ENCODE data around the gene CD34. TPM values are rescaled to one million over a fixed set of nuclear protein-coding genes. Genes with fewer than 3 reads are reported as not detected.

The CD34 gene
- total RNA-seq, 1 experiment from 2014 or later = 0.35 TPM

DNA sequence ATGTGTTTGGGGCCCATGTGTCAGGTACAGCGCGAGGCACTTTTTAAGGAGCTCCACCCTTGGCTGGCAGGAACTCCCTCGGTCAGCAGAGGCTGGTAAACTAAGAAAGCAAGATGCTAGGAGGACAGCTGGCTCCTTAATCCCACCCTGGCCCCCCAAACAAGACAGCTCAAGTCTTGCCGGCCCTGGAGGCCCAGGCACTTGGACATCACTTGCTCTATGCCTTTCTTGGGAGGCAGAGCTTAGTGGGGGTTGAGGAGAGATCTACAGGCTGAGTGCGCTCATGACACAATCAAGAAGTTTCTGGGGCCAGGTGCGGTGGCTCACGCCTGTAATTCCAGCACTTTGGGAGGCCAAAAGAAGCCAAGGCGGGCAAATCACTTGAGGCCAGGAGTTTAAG is 78.1 kb downstream of the CD34 start:
- H3K4me2 ChIP-seq (ENCODE audit: insufficient read depth, insufficient read length, low read length) = no peak overlapping the region
- H3K4ac ChIP-seq (ENCODE audit: low read depth, low read length) = no peak overlapping the region
- H2AK5ac ChIP-seq (ENCODE audit: insufficient read length, low read length) = no peak overlapping the region
- no peak overlapping the region for H3K23ac ChIP-seq (ENCODE audit: insufficient read length, low read depth, low read length)
- no peak overlapping the region for H4K8ac ChIP-seq (replicated peaks; ENCODE audit: insufficient read length, low read depth, low read length)
- no peaks in the 10 kb centered on the region for H3K9me3 Mint-ChIP-seq
- no peak overlapping the region for H3K56ac ChIP-seq (ENCODE audit: insufficient read length, low read depth, low read length)
- H3K27ac ChIP-seq (ENCODE audit: insufficient read length, low read depth, low read length) = no peak overlapping the region
- H4K91ac ChIP-seq (ENCODE audit: insufficient read length, low read depth, low read length) = no peak overlapping the region
- no peaks in the 10 kb centered on the region for H3K36me3 Mint-ChIP-seq (ENCODE audit: insufficient read depth in 1 of 3, low read depth in 3 of 3)
- H3K23me2 ChIP-seq (ENCODE audit: insufficient read length, low read depth, low read length, poor library complexity, severe bottlenecking) = peaks cover 2% of the 10 kb centered on the region
- no peak overlapping the region for H4K5ac ChIP-seq (ENCODE audit: insufficient read length, low read depth, low read length)
- no peaks in the 10 kb centered on the region for H3K79me1 ChIP-seq (ENCODE audit: insufficient read depth, low read depth, low read length, poor library complexity, severe bottlenecking)
- no peak overlapping the region for H2BK15ac ChIP-seq (ENCODE audit: low read depth, low read length)
- H2BK5ac ChIP-seq (ENCODE audit: insufficient read length, low read length) = no peak overlapping the region
- no peaks in the 10 kb centered on the region for H3K79me2 ChIP-seq (ENCODE audit: insufficient read depth, low read length)
- no peaks in the 10 kb centered on the region for H4K20me1 ChIP-seq (ENCODE audit: control insufficient read depth, insufficient read depth, insufficient read length)
- no peak overlapping the region for H2BK20ac ChIP-seq (ENCODE audit: low read depth, low read length, poor library complexity, severe bottlenecking)
- H3K4me1 ChIP-seq (ENCODE audit: insufficient read depth, low read length) = no peaks in the 10 kb centered on the region
- no peak for DNase-seq
- H3K4me1 Mint-ChIP-seq = peaks cover 3 to 10% of the 10 kb centered on the region in 2 experiments; a peak in 3 of 4 replicates
- H3K9ac ChIP-seq (ENCODE audit: extremely low read depth, insufficient read length, low read length) = no peak overlapping the region
- no peak overlapping the region for H2BK12ac ChIP-seq (ENCODE audit: insufficient read length, low read depth, low read length)
- H3K27me3 Mint-ChIP-seq (ENCODE audit: low read depth) = no peaks in the 10 kb centered on the region
- no CpG with 5 or more reads among the region's 8 CpGs for WGBS (ENCODE audit: extremely low coverage, insufficient read length, low lambda C conversion rate)
- no peaks in the 10 kb centered on the region; the same call in 1 of the 2 replicates for H3K27me3 ChIP-seq (ENCODE audit: insufficient read depth, low read length)
- no peak overlapping the region; the same call in 1 of the 2 replicates for H3K14ac ChIP-seq (ENCODE audit: insufficient read depth, low read length)
- no peaks in the 10 kb centered on the region for H3K9me3 ChIP-seq (ENCODE audit: control insufficient read depth, low read depth, low read length)
- no peak overlapping the region for H3K18ac ChIP-seq (ENCODE audit: insufficient read length, low read depth, low read length)
- H3T11ph ChIP-seq (ENCODE audit: low read length) = no peak overlapping the region
- TF ChIP-seq, protein P1, sequence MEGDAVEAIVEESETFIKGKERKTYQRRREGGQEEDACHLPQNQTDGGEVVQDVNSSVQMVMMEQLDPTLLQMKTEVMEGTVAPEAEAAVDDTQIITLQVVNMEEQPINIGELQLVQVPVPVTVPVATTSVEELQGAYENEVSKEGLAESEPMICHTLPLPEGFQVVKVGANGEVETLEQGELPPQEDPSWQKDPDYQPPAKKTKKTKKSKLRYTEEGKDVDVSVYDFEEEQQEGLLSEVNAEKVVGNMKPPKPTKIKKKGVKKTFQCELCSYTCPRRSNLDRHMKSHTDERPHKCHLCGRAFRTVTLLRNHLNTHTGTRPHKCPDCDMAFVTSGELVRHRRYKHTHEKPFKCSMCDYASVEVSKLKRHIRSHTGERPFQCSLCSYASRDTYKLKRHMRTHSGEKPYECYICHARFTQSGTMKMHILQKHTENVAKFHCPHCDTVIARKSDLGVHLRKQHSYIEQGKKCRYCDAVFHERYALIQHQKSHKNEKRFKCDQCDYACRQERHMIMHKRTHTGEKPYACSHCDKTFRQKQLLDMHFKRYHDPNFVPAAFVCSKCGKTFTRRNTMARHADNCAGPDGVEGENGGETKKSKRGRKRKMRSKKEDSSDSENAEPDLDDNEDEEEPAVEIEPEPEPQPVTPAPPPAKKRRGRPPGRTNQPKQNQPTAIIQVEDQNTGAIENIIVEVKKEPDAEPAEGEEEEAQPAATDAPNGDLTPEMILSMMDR (conservative IDR thresholded peaks at IDR 0.05) = no peak
- no peak overlapping the region for H3K27ac Mint-ChIP-seq
- no peak overlapping the region for H3K4me3 Mint-ChIP-seq
- no peak overlapping the region for H2AFZ ChIP-seq (ENCODE audit: low read length)
- H2BK120ac ChIP-seq (ENCODE audit: low read depth, low read length, poor library complexity, severe bottlenecking) = no peak overlapping the region

All from H9 (cell line).